Measurements from ENCODE around the gene NPIPB2. TPM values are rescaled to one million over a fixed set of nuclear protein-coding genes. Genes with fewer than 3 reads are reported as not detected.

NPIPB2 gene
- total and polyA plus RNA-seq, 12 donors = 1.2 to 8.9 (median 2.4) TPM

GRCh38 chr16:11880007-11880406, 61.8 kb downstream of the NPIPB2 start:
- H3K36me3 ChIP-seq = peaks cover 0 to 100% (median 22%) of the 10 kb centered on the region in 9 donors
- TF ChIP-seq, protein P1, sequence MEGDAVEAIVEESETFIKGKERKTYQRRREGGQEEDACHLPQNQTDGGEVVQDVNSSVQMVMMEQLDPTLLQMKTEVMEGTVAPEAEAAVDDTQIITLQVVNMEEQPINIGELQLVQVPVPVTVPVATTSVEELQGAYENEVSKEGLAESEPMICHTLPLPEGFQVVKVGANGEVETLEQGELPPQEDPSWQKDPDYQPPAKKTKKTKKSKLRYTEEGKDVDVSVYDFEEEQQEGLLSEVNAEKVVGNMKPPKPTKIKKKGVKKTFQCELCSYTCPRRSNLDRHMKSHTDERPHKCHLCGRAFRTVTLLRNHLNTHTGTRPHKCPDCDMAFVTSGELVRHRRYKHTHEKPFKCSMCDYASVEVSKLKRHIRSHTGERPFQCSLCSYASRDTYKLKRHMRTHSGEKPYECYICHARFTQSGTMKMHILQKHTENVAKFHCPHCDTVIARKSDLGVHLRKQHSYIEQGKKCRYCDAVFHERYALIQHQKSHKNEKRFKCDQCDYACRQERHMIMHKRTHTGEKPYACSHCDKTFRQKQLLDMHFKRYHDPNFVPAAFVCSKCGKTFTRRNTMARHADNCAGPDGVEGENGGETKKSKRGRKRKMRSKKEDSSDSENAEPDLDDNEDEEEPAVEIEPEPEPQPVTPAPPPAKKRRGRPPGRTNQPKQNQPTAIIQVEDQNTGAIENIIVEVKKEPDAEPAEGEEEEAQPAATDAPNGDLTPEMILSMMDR (IDR thresholded peaks at IDR 0.05) = no peak
- no peak overlapping the region for H3K27ac ChIP-seq
- WGBS, 2 donors = 92 to 94% methylated on average over 5 of the region's 5 CpGs
- peaks cover 0 to 19% (median 0%) of the 10 kb centered on the region in 9 donors for H3K4me1 ChIP-seq
- intact Hi-C loops (cut with DNase I) = loop anchor here in 2 of 10 donors (2.0 to 10.0 kb wide), 2 partner anchors 15 to 185 kb away; no protein-coding TSS in a partner anchor
- ATAC-seq (no peak), DNase-seq (no peak)
- H3K27me3 ChIP-seq = no peaks in the 10 kb centered on the region
- H3K4me3 ChIP-seq = no peak overlapping the region
- H3K9me3 ChIP-seq = no peaks in the 10 kb centered on the region

DNA sequence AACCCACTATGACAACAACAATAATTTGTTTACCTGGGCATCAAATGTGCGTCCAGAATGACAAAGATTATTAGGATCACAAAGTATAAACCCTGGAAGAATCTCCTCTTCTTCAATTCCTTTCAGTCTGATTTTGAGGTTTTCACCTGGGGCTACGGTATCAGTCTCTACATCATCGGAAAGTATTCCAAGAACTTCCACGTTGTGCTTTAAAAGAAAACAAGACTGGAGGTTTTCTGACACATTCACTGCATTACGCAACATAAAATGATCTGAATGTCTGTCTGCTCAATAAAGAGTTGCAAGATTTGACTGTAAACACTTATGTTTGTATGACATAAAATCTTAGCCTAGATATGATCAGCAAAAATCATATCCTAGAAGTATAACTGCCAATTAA, 64.5 kb downstream of the NPIPB2 start:
- no peak overlapping the region for H3K4me3 ChIP-seq
- DNase-seq (no peak), ATAC-seq (no peak)
- WGBS, 2 donors = 86 to 90% methylated on average over 5 of the region's 5 CpGs
- H3K36me3 ChIP-seq = peaks cover 0 to 100% (median 22%) of the 10 kb centered on the region in 9 donors
- no peak overlapping the region for H3K27ac ChIP-seq
- H3K9me3 ChIP-seq = no peaks in the 10 kb centered on the region
- no peaks in the 10 kb centered on the region for H3K27me3 ChIP-seq
- TF ChIP-seq, protein P1 (IDR thresholded peaks at IDR 0.05) = no peak
- H3K4me1 ChIP-seq = peaks cover 0 to 19% (median 0%) of the 10 kb centered on the region in 9 donors
- intact Hi-C loops (cut with DNase I) = loop anchor here in 1 of 10 donors (10.0 kb wide), 1 partner anchor 187 kb away; no protein-coding TSS in a partner anchor

Other genes with a start within 250 kb of the NPIPB2 start
- 10 to 100 TPM; 16.8 to 29.3 (median 23.9) TPM for gene TXNDC11, start 199.2 kb downstream of the NPIPB2 start, total RNA-seq
- 10 to 100 TPM; 30.0 to 46.7 TPM for gene TXNDC11, start 199.2 kb downstream of the NPIPB2 start, polyA plus RNA-seq
- gene ZC3H7A, start 144.8 kb downstream of the NPIPB2 start, total RNA-seq = 10 to 100 TPM; 26.8 to 36.1 (median 30.6) TPM
- 10 to 100 TPM; 15.2 to 22.8 TPM for gene ZC3H7A, start 144.8 kb downstream of the NPIPB2 start, polyA plus RNA-seq
- 100 to 1,000 TPM in 6 of 10 donors, 10 to 100 TPM in 4; 89.4 to 133 (median 105) TPM for gene RSL1D1, start 90.5 kb downstream of the NPIPB2 start, total RNA-seq
- 10 to 100 TPM; 24.7 to 63.3 TPM for gene RSL1D1, start 90.5 kb downstream of the NPIPB2 start, polyA plus RNA-seq
- gene GSPT1, start 26.1 kb downstream of the NPIPB2 start, total RNA-seq = 100 to 1,000 TPM in 3 of 10 donors, 10 to 100 TPM in 7; 85.5 to 117 (median 95.1) TPM
- 10 to 100 TPM; 17.0 to 54.2 TPM for gene GSPT1, start 26.1 kb downstream of the NPIPB2 start, polyA plus RNA-seq
- gene TNFRSF17, start 23.2 kb upstream of the NPIPB2 start, total RNA-seq = not detected
- gene TNFRSF17, start 23.2 kb upstream of the NPIPB2 start, polyA plus RNA-seq = not detected
- gene SNX29, start 34.7 kb upstream of the NPIPB2 start, total RNA-seq = 10 to 100 TPM; 10.8 to 23.9 (median 14.0) TPM
- 1 to 10 TPM; 2.1 to 2.8 TPM for gene SNX29, start 34.7 kb upstream of the NPIPB2 start, polyA plus RNA-seq

Measured in heart right ventricle (tissue), 16 donors.